ENCODE results near the gene YIPF3. TPM values are rescaled to one million over a fixed set of nuclear protein-coding genes. Genes with fewer than 3 reads are reported as not detected.

YIPF3 gene
- total and polyA plus RNA-seq, 10 of the 15 experiments (the other 5 are each of a cell fraction or from before 2014, with no cell fraction given): 20.5 to 88.8 (median 44.7) TPM

DNA sequence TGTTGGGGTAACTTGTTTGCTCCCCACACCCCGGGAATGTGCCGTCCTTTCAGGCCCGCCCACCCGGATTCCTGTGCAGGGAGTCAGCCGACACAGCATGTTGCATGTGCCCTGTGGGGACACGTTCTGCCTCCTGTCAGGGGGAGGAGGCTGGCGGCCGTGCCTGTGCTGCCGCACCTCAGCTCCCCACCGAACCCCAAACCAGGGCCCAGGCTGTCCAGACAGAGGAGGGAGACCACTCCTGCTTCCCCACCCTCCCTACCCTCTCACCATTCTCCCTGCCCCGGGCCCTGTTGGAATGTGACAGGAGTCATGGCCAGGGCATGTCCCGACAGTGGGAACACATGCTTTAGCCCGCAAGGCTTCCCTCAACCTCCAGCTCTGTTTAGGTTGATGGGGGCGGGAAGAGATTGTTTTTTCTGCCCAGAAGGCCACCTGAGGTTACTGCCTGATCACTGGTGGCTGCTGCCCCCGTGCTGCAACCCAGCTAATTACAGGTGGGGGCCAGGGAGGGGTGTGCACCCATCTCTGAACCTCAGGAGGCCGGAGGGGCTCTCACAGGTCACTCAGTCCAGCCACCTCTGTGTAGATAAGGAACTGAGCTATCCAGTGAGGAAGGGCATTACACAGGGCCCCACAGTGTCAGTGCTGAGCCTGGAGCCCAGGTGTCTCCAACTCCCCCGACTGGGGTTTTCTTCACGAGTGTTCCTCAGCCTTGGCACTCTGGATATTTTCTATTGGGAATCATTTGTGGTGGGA, 20.2 kb downstream of the YIPF3 start:
- no peaks in the 10 kb centered on the region for H3K79me2 ChIP-seq (ENCODE audit: control insufficient read depth, insufficient read depth, low read length)
- POLR2A ChIA-PET: interaction anchor here (0.6 to 1.0 kb wide), 3 partner anchors 20 to 98 kb away, joined by 3 to 6 read pairs (median 3); no protein-coding TSS in a partner anchor
- SMC1A ChIA-PET (ENCODE audit: uncharacterized antibody, unreplicated experiment): interaction anchor here (1.3 kb wide), 1 partner anchor 38 kb away, joined by 5 read pairs; no protein-coding TSS in a partner anchor
- no peak overlapping the region for H3K27ac ChIP-seq (ENCODE audit: control insufficient read depth, insufficient read depth)
- DNase-seq (ENCODE audit: low read depth, low spot score): no peak
- in situ Hi-C loops (cut with MboI) (no loop called here), intact Hi-C loops (cut with micrococcal nuclease; ENCODE audit: unreplicated experiment) (loop anchor here (1.0 kb wide), 1 partner anchor 233 kb away; no protein-coding TSS in a partner anchor)
- ATAC-seq: peak; percentile 77
- TF ChIP-seq KDM1A (IDR thresholded peaks at IDR 0.05; ENCODE audit: borderline replicate concordance): no peak
- no peak for TF ChIP-seq TAF1 (IDR thresholded peaks at IDR 0.05; ENCODE audit: borderline replicate concordance, low read depth, low read length)
- TF ChIP-seq, protein P1, sequence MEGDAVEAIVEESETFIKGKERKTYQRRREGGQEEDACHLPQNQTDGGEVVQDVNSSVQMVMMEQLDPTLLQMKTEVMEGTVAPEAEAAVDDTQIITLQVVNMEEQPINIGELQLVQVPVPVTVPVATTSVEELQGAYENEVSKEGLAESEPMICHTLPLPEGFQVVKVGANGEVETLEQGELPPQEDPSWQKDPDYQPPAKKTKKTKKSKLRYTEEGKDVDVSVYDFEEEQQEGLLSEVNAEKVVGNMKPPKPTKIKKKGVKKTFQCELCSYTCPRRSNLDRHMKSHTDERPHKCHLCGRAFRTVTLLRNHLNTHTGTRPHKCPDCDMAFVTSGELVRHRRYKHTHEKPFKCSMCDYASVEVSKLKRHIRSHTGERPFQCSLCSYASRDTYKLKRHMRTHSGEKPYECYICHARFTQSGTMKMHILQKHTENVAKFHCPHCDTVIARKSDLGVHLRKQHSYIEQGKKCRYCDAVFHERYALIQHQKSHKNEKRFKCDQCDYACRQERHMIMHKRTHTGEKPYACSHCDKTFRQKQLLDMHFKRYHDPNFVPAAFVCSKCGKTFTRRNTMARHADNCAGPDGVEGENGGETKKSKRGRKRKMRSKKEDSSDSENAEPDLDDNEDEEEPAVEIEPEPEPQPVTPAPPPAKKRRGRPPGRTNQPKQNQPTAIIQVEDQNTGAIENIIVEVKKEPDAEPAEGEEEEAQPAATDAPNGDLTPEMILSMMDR (IDR thresholded peaks at IDR 0.05 in 2 of 3, conservative IDR thresholded peaks at IDR 0.05 in 1 of 3; ENCODE audit: control insufficient read depth in 2 of 3, extremely low read depth in 1 of 3, insufficient read depth in 1 of 3, low read depth in 3 of 3, low read length in 3 of 3): peak; percentile 53 to 56 (median 55)
- TF ChIP-seq SMC3 (IDR thresholded peaks at IDR 0.05; ENCODE audit: borderline replicate concordance, low read length): 0 out of 2 replicates have a peak, but pooled peaks have one; percentile 20
- peak; percentile 60 for TF ChIP-seq RAD21 (IDR thresholded peaks at IDR 0.05; ENCODE audit: insufficient read depth, low read depth, low read length)
- TF ChIP-seq PAX8 (IDR thresholded peaks at IDR 0.05): no peak
- TF ChIP-seq, protein P2, sequence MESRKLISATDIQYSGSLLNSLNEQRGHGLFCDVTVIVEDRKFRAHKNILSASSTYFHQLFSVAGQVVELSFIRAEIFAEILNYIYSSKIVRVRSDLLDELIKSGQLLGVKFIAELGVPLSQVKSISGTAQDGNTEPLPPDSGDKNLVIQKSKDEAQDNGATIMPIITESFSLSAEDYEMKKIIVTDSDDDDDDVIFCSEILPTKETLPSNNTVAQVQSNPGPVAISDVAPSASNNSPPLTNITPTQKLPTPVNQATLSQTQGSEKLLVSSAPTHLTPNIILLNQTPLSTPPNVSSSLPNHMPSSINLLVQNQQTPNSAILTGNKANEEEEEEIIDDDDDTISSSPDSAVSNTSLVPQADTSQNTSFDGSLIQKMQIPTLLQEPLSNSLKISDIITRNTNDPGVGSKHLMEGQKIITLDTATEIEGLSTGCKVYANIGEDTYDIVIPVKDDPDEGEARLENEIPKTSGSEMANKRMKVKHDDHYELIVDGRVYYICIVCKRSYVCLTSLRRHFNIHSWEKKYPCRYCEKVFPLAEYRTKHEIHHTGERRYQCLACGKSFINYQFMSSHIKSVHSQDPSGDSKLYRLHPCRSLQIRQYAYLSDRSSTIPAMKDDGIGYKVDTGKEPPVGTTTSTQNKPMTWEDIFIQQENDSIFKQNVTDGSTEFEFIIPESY (IDR thresholded peaks at IDR 0.05): no peak
- TF ChIP-seq IKZF2 (IDR thresholded peaks at IDR 0.05): no peak
- FAIRE-seq: no peak
- peaks cover 7 to 10% of the 10 kb centered on the region in 2 experiments; a peak in 3 of 4 replicates for H3K36me3 ChIP-seq (ENCODE audit: control insufficient read depth in 2 of 2, insufficient read depth in 2 of 2, low read length in 1 of 2)
- H3K4me1 ChIP-seq (ENCODE audit: control insufficient read depth, insufficient read depth, low read length): no peaks in the 10 kb centered on the region
- no peaks in the 10 kb centered on the region; the same call in 1 of the 2 replicates for H4K20me1 ChIP-seq (ENCODE audit: control insufficient read depth, insufficient read depth)
- CTCF ChIA-PET: interaction anchor here (0.9 to 7.6 kb wide), 8 partner anchors 10 to 141 kb away, joined by 3 to 70 read pairs (median 4); partner anchors contain the start of gene LRRC73
- no TSS peak for BruUV-seq (replicated peaks)
- no peak overlapping the region for H3K9ac ChIP-seq (ENCODE audit: control insufficient read depth, insufficient read depth, low read length)
- H3K9me3 ChIP-seq (replicated peaks; ENCODE audit: control insufficient read depth, insufficient read depth, low read length): no peaks in the 10 kb centered on the region
- H3K27me3 ChIP-seq (replicated peaks in 1 of 2; ENCODE audit: control insufficient read depth in 2 of 2, insufficient read depth in 2 of 2, low read length in 1 of 2): no peaks in the 10 kb centered on the region
- H3K4me3 ChIP-seq: no peak overlapping the region
- 79% methylated on average over 18 of the region's 18 CpGs for WGBS (ENCODE audit: insufficient coverage, insufficient replicate concordance, low lambda C conversion rate, missing lambda C conversion rate)
- H3K4me2 ChIP-seq (ENCODE audit: control insufficient read depth, insufficient read depth): no peak overlapping the region
- H2AFZ ChIP-seq (ENCODE audit: control insufficient read depth, low read depth, low read length): no peak overlapping the region
- RAD21 ChIA-PET (ENCODE audit: unreplicated experiment): interaction anchor here (1.1 to 1.7 kb wide), 2 partner anchors 9 to 233 kb away, joined by 3 to 8 read pairs; no protein-coding TSS in a partner anchor

Data from GM12878 (cell line).